Stimulated activated CD4-positive, alpha-beta T cell treated with anti-CD3 and anti-CD28 coated beads, Interleukin-15, amount 100 ng/mL, for 1 hour (primary cell): ENCODE measurements around the gene HIPK2.

ENCODE experiments used
- DNase-seq, 2 donors: peaks; one replicate each; pipeline ENCODE4 v3.0.0-alpha.2; 2020; ENCODE audit warnings: low read depth in 1 of 2, low spot score in 1 of 2

HIPK2 gene

DNA sequence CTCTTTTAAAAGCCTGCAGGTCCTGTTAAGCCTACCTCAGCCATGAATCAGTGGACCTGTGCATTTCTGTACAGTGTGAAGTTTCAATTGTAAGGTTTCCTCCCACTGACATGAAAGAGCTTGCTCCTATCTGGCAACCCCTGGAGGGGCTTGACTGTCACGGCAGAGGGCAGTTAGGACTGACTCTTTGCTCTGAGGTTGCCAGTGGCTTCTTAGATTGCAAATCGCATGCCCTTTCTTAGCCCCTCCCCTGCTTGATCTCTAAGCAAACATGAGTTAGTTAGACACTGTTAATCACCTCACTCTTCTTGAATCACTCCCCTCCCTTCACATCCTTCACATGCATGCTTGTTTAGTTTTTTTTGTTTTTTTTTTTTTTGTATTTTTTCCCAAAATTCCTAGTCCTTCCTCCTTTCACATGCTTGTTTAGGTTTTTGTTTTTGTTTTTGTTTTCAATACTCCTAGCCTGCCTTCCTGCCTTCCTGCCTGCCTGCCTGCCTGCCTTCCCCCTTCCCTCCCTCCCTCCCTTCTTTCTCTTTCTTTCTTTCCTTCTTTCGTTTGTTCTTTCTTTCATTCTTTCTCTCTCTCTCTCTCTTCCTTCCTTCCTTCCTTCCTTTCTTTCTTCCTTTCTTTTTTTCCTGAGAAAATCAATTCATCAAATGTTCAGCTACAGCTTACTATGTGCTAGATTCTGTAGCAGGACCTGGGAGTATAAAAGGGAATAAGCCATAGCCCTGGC is 6.0 kb upstream of the HIPK2 start:
- DNase-seq: no peak

DNA sequence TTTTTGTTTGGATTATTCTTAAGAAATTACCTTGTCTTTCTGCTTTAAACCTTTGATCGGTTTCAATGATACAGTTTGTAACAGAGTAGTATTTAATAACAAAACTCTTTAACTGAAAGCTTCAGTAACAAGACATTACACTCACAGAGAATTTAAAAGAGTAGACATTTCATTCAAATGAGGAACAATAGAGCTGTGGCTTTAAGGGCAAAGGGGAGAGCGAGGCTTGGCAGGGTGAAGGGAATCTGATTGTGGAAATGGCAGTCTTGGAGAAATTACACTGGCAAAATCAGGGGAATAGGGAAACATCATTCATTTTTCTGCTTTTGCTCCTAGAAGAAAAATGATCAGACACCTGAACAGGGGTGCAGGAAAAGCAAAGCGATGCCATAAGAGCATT is 5.1 kb upstream of the HIPK2 start:
- DNase-seq: no peak

DNA sequence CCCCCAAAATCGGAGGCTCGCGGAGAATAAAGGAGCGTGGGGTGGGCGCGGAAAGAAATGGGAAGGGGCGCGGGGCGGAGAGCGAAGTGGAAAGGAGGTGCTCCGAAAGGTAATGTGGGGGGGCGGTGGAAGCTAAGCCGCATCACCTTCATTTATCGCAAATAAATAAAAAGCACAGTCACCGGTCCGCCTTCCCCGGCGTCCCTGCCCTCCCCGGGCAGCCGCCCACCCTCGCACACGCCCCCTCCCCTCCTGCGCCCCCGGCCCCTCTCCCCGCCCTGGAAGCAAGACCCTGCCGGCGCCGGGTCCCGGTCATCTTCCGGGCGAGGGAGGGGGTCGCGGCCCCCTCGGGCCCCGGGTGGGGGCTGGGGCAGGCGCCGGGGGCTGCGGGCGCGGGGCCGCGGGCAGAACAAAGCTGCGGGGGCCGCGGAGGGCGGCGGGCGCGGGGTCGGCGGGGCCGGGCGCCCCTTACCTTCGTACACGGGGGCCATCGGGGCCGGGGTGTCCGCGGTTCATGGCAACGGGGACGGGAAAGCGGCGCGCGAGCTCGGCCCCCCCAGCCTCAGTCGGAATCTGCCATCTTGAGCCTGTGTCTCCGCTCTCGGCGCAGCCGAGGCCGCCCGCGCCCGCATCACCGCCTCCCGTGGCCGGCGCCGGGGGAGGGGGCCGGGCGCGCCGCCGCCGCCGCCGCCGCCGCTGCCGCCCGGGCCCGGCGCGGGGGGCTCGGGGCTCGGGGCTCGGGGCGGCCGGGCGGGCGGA is 486 bp downstream of the HIPK2 start:
- peak; percentile 13 to 40 for DNase-seq

DNA sequence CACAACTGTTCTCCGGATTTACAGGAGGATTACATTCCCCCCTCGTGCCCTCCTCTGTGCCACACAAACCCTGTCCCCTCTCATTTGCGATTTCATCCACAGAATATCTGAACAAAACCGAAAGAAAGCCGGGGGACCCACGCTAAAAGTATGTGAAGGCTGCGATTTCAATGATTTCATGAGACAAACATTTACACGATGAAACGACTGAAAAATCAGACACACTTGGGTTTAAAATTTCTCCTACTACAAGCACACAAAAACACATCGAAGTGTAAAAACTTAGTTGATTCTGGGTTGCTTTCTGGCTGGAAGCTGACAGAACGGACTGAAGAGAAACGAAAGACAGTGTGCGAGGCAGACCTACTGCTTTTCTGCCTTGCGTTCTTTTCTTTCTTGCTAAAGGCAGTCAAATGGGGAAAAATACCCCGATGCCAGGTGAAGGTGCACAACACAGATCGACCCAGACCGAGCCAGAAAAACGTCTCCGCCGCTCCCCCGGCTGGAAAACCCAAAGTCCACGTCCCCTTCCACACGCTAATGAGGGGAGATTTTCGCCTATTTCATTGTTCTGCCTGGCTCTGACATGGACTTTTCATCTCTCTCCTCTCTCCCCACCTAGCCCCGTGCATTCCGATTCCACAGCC is 1.2 kb downstream of the HIPK2 start:
- DNase-seq: no peak

DNA sequence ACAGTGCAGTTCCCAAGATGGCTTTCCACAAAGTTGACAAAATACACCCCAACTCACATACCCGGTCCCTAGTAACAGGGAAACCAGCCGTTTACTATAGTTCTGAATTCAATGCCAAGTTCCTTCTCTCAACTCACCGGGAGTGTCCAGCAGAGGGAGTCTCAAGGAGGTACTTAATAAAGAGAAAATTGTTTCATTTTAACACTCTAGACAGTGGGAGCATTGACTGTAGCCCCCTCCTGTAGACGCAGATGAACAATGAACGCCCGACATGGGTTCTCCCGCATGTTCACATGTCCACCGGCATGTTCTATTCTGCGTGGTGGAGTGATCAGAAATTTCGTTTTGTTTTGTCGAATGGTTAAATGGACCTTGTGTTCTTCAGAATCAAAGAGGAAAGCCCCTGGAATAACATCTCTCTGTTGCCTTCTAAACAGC is 1.9 kb downstream of the HIPK2 start:
- DNase-seq: peak; percentile 22 to 23

DNA sequence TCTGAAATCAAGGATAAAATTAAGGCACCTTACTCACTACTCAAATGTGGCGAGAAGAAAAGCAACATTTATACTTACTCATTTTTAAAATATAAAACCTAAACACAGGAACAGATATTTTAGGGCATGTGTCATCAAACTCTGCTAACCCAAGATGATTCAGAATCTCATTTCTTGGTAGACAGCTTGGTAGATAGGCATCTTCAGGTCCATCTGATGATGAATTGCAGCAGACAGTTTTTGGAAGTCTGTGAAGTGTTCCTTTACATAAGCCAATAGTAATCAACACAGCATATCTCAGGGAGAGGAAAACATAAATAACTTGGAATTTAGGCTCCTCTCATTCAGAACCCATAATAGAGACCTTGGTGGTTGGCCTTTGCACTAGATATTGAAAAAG is 3.4 kb downstream of the HIPK2 start:
- DNase-seq: no peak

DNA sequence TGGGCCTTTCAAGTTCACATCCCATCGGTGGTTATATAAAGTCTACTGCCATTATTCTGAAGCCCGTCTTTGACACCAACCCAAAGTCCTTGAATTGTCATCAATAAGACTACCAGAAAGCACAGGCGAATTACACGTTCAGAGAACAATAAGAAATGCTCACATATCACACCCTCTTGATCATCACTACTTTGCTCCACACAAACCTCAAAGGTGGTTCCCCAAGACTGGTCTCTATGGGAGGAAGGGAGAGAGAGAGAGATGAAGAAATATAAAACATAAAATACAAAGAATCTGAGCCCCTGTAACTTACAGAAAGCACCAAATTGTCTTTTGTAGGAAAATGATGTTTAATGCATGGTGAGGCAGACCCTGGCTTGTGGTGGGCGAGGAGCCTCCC is 4.4 kb downstream of the HIPK2 start:
- no peak for DNase-seq

DNA sequence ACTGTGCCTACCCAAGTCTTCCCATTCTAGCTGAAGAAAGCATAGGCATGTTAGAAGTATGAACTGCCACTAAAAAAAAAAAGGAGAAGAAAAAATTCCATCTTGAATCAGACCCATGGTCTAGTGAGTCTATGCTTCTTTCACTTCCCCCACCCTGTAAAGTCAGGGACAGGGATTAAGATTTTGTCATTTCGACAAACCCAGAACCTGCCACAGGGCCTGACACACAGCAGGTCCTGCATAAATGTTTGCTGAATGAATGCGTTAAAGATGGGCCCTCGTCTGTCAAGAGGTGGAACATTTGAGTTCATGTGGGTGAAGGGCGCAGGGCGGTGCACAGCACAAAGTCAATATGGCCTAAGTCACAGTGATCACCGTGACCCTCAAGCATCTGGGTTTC is 4.9 kb downstream of the HIPK2 start:
- no peak for DNase-seq

DNA sequence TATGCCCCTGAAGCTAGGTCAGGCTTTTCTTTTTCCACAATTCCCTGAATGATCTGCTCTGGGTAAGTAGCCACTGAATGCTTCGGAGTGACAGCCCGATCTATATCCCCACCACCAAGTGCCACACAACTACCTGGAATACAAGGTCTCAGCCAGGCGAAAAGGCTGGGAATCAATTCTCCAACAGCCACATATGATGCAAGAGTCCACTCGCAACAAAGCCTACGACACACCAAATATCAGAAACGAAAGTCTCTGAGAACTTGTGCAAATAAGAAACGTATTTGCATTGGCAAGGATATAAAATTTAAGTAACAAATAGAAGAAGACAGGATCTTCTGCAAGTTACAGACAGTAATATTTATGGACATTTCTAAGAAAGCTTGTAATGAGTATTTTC is 5.7 kb downstream of the HIPK2 start:
- no peak for DNase-seq

DNA sequence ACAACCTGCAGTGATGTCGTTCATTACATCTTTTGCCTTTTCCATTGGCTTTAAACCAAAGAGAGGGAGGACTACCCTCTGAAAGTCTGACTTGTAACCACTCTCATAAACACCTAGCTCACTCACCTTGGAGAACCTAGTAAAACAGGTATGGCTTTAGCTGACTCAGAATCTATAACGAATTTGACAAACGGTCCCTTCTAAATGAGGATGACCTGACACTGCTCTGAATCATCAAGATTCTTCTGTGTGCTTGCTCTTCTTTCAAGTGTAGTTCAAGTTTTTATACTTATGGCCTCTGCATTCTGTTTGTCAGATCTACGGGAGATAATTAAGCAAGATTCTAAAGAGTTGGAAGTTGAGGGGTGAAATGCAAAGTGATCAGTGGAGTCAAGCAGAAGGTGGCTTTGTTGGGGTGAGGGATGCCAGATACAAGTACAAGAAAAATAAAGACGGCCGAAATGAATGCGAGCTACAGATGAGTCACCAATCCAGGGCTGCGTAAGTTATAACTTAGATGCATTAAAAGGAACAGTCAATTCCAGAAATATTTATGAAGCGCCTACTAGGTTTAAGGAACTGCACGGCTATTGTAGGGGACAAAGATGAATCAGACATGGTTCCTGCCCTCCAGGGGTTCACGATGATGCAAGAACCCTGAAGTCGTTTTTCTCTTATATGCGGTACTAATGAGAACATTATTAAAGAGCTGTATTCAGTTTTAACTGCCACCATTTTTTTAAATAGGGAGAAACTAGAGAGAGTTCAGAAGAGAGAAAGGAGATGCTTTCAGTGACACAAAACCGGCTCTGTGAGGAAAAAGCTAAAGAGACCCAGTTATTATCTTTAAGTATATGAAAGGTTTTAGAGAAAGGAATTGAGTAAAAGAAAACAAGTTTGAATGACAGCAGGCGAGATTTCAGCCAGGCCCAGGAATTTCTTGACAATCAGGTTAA is 6.5 kb downstream of the HIPK2 start:
- DNase-seq: no peak

DNA sequence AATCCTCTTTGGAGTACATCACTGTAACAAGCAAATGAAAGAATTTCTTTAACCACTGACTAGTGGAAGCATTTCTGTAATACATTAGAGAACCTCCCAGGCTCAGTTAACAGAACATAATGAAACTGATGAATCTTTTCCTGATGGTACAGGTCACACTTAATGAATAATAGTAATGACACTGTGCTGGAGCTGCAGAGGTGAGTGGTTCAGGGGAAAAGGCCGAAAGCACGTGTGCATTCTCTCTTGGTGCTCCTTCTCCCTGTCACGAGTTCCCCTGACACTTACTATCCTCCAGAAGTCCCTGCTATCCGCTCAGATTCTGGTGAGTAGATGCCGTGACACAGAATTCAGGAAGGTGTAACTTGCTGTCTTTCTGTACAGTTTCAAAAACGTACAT is 8.0 kb downstream of the HIPK2 start:
- DNase-seq: no peak

DNA sequence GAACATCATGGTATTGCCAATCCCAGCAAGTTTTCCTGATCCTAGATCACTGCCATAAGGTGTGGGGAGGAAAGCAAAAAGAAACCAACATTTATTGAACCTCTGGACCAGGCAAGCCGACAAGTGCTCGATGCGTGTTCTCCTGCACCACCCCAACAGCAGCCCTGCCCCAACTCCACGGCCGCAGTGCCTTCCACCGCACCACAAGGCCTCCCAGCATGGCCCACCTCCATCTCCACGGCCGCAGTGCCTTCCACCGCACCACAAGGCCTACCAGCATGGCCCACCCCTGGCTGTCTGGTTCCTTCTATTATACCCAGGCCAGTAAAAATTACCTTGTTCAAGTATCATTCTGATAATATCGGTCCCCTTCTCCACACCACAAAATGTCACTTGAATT is 8.7 kb downstream of the HIPK2 start:
- DNase-seq: no peak

DNA sequence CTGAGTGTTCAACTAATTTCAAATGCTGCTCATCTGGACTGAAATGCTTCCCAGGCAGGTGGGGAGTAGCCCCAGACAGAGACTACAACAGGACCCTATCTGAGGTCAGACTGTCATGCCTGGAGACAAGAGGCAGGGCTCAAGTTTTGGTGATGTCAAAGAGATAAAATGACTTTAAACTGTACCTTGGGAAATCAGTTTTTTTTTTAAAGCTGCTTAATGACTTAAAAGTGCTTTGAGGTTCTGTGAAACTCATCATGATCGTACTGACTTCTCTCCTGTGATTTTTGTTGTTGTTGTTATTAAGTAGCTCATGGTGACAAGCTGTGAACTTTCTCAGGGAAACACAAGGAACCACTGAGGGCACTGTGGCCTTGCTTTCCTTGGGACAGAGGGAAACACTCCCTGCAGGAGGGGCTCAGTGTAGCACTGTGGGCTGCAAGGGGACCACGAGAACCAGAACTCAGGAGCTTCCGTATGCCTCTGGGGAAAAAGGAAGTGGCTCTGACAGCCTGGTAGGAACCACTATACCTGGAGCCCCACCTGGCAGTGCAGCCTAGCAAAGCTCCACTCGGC is 9.5 kb downstream of the HIPK2 start:
- DNase-seq: no peak

DNA sequence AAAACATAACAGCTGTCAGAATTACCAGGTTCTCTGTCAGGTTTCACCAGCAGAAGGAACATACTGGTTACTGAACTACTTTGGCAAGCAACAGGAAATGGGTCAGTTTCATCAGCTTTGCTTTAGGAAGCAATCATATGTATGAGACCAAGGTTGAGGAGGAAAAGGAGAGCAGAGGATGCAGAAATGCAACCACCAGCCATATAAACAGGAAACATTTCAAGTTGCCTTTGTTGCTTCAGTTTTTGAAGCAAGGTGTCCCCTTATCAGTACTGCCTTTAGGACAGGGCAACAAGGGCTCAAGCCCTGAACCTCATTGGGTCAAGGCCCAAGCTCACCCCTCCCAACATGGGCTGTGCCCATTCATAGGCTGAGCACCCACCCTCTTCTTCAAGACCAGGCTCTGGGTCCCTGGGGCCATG is 10.2 kb downstream of the HIPK2 start:
- no peak for DNase-seq

DNA sequence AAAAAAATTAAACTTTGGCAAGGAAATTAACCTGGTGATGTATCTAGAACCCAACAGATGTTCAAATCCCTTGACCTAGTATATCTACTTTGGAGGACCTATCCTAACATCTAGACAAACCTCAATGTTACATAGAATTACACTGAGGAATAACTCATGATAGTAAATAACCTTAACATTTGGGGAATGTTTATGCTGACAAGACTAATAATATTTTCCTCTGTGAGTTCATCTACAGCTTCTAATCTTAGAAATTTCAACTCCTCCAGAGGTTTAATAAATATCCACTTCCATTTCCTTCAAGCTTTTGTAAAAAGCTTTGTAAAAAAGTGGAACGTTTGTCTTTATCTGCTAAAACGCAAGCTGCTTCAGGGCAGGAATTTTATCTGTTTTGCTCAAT is 12.7 kb downstream of the HIPK2 start:
- no peak for DNase-seq

DNA sequence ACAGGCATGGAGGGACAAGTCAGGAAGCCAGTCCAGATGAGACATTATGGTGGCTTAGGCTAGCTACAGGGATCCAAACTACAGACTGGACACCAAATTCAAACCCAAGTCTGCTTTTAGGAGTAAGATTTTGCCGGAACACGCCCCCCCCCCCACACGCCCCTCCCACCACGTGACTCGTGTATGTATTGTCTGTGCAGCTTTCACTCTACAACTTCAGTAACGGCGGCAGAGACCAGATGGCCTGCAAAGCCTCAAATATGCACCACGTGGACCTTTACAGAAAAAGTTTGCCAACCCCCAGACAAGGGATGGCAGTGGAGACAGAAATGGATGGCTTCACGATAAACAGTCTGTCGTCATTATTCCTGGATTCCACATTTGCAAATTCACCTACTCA is 14.5 kb downstream of the HIPK2 start:
- DNase-seq: no peak

DNA sequence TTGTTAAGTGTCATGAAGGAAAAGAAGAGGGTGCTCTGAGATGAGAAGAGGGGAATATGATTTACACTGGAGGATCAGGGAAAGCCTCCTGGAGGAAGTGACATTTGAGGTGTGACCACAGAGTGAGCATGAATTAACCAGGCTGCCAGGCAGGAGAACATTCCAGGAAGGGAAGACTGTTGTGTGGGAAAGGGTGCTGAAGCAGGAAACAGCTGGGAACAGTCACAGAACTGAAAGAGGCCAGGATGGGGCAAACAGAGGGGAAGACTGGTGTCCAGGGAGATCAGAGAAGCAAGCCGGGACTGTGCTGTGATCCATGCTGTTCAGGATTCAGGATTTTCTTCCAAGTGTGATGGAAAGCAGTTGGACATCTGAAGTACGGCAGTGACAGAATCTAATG is 14.9 kb downstream of the HIPK2 start:
- DNase-seq: no peak

DNA sequence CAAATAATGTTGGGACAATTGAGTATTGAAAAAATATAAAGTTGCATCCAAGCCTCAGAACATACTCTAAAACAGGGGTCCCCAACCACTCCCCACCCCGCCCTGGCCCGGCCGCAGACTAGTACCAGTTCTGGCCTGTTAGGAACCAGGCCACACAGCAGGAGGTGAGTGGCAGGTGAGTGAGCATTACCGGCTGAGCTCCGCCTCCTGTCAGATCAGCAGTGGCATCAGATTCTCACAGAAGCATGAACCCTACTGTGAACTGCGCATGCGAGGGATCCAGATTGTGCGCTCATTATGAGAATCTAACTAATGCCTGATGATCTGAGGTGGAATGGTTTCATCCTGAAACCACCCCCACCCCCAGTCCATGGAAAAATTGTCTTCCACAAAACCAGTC is 19.4 kb downstream of the HIPK2 start:
- DNase-seq: no peak

DNA sequence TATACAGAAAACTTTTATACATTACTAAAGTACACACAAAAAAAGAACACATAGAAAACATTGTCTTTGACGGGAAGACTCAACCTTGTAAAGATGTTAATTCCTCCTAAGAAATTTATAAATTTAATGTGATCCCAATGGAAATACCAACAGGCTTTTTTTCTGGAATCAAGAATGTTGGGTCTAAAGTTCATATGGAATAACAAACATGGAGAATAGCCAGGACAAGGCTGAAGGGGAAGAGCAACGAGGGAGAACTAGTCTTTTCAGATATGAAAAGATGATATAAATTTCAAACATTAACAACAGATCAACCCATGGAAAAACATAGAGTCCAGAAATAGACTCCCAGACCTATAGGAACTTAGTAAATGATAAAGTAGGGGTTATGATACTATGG is 19.8 kb downstream of the HIPK2 start:
- no peak for DNase-seq

DNA sequence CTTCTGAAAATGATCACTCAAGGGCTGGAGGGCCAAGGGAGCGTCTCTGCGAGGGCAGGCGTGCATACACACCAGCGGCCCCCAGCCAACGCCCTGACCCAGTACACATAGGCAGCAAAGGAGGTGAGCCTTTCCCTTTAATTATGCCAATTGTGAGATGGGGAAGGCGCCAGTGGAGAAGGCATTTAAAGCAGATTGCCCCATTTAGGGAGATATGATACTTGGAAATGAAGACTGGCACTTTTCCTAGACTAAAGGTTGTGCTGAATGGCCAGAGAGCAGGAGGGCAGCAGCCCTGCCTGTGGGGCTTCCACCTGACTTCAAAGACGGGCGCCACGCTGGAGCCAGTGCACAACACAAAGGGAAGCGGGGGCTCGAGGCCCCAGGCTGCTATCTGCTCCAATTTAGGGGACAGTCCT is 24.1 kb downstream of the HIPK2 start:
- DNase-seq: no peak
